ENCODE results near the gene SHISA8.

DNA sequence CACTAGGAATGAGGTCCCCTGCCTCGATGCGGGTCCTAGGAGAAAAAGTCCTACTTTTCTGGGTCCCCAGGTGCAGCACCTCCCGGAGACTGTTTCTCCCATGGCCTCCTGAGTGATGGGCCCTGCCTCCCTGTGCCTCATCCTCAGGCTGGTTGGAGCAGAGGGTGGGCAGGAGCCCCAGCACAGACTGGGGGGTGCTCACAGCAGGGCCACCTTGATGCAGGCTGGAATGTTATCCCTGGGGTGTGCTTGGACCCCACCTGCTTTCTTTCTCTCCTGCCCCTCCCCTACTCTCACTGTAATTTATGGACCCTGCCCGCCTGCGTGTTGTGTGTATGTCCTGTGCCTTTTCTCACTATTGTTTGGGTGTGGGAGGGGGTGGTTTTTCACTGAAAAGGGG lies 8.1 kb downstream of the SHISA8 start:
- TF ChIP-seq, protein P1, sequence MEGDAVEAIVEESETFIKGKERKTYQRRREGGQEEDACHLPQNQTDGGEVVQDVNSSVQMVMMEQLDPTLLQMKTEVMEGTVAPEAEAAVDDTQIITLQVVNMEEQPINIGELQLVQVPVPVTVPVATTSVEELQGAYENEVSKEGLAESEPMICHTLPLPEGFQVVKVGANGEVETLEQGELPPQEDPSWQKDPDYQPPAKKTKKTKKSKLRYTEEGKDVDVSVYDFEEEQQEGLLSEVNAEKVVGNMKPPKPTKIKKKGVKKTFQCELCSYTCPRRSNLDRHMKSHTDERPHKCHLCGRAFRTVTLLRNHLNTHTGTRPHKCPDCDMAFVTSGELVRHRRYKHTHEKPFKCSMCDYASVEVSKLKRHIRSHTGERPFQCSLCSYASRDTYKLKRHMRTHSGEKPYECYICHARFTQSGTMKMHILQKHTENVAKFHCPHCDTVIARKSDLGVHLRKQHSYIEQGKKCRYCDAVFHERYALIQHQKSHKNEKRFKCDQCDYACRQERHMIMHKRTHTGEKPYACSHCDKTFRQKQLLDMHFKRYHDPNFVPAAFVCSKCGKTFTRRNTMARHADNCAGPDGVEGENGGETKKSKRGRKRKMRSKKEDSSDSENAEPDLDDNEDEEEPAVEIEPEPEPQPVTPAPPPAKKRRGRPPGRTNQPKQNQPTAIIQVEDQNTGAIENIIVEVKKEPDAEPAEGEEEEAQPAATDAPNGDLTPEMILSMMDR (IDR thresholded peaks at IDR 0.05), result no peak
- TF ChIP-seq POLR2A (IDR thresholded peaks at IDR 0.05) (no peak), POLR2AphosphoS5 (IDR thresholded peaks at IDR 0.05; ENCODE audit: insufficient read depth in 1 of 2, low read depth in 1 of 2) (no peak)

All from vagina (tissue), 2 donors.